Neuronal stem cell (in vitro differentiated cells): ENCODE results near the gene SHISA2.

Experiments
- DNase-seq: peaks from one replicate; pipeline ENCODE4 v3.0.0-alpha.2; 2013; ENCODE audit warnings: low spot score
- H2AFZ ChIP-seq: one replicate; pipeline ENCODE4 v1.6.1; 2013; ENCODE audit warnings: mild to moderate bottlenecking, low read length, inconsistent platforms
- H2AK5ac ChIP-seq: 2 replicates; pipeline ENCODE4 v1.6.1; 2013; ENCODE audit warnings: low read depth, mild to moderate bottlenecking, inconsistent platforms, low read length, moderate library complexity, mixed read lengths
- H2BK120ac ChIP-seq: 2 replicates; pipeline ENCODE4 v1.6.1; 2013; ENCODE audit warnings: low read depth, mild to moderate bottlenecking, inconsistent platforms, low read length, moderate library complexity, mixed read lengths
- H2BK12ac ChIP-seq: one replicate; pipeline ENCODE4 v1.6.1; 2013; ENCODE audit warnings: low read length, inconsistent platforms
- H2BK15ac ChIP-seq: 2 replicates; pipeline ENCODE4 v1.6.1; 2013; ENCODE audit warnings: mild to moderate bottlenecking, low read length, inconsistent platforms, mixed read lengths
- H2BK5ac ChIP-seq: one replicate; pipeline ENCODE4 v1.6.1; 2013; ENCODE audit warnings: inconsistent platforms, mild to moderate bottlenecking, low read length, moderate library complexity
- H3K14ac ChIP-seq: one replicate; pipeline ENCODE4 v1.6.1; 2013; ENCODE audit warnings: low read length, inconsistent platforms
- H3K18ac ChIP-seq: 2 replicates; pipeline ENCODE4 v1.6.1; 2013; ENCODE audit warnings: low read length, inconsistent platforms
- H3K23ac ChIP-seq: 2 replicates; pipeline ENCODE4 v1.6.1; 2013; ENCODE audit warnings: low read depth, mild to moderate bottlenecking, mixed read lengths, low read length, inconsistent platforms; ENCODE audit not compliant: poor library complexity
- H3K27ac ChIP-seq: replicated peaks from 3 replicates; pipeline ENCODE4 v1.5.1; 2013; ENCODE audit warnings: low read length, inconsistent platforms
- H3K27me3 ChIP-seq, 3 experiments: 2 replicates each; pipeline ENCODE4 v1.6.1; 2013; ENCODE audit warnings: low read length in 3 of 3, mild to moderate bottlenecking in 2 of 3, inconsistent platforms in 1 of 3, low read depth in 1 of 3, mixed read lengths in 1 of 3, moderate library complexity in 1 of 3; ENCODE audit not compliant: control insufficient read depth in 3 of 3, insufficient read depth in 3 of 3
- H3K36me3 ChIP-seq, 2 donors: replicated peaks in 1 of 2; 2 replicates each; pipeline ENCODE4 v1.6.1; 2013; ENCODE audit warnings: low read length in 2 of 2; ENCODE audit not compliant: control insufficient read depth in 2 of 2, insufficient read depth in 2 of 2
- H3K4ac ChIP-seq: 2 replicates; pipeline ENCODE4 v1.6.1; 2013; ENCODE audit warnings: inconsistent platforms, mild to moderate bottlenecking, low read length, moderate library complexity
- H3K4me1 ChIP-seq, 2 donors: 1 replicate in 1 of 2; 2 replicates in 1 of 2; pipeline ENCODE4 v1.6.1; 2013; ENCODE audit warnings: low read length in 2 of 2, low read depth in 1 of 2; ENCODE audit not compliant: control insufficient read depth in 2 of 2, insufficient read depth in 1 of 2
- H3K4me2 ChIP-seq: one replicate; pipeline ENCODE4 v1.6.1; 2013; ENCODE audit warnings: mild to moderate bottlenecking, low read length, inconsistent platforms; ENCODE audit not compliant: insufficient read depth, poor library complexity, severe bottlenecking
- H3K4me3 ChIP-seq, 2 donors: 2 replicates each; pipeline ENCODE4 v1.5.1; 2013; ENCODE audit warnings: low read length in 2 of 2, mild to moderate bottlenecking in 2 of 2, inconsistent platforms in 1 of 2, moderate library complexity in 1 of 2
- H3K79me1 ChIP-seq: one replicate; pipeline ENCODE4 v1.6.1; 2013; ENCODE audit warnings: low read depth, mild to moderate bottlenecking, inconsistent platforms, low read length, moderate library complexity
- H3K9ac ChIP-seq: one replicate; pipeline ENCODE4 v1.6.1; 2013; ENCODE audit warnings: mild to moderate bottlenecking, low read depth, low read length, inconsistent platforms; ENCODE audit not compliant: poor library complexity
- H3K9me3 ChIP-seq, 2 donors: replicated peaks in 1 of 2; 2 replicates each; pipeline versions ENCODE3 to v1.6.1; 2013; ENCODE audit warnings: low read length in 2 of 2, mild to moderate bottlenecking in 2 of 2, inconsistent platforms in 1 of 2, low read depth in 1 of 2, mixed read lengths in 1 of 2, moderate library complexity in 1 of 2; ENCODE audit not compliant: control insufficient read depth in 2 of 2, insufficient read depth in 1 of 2
- H4K8ac ChIP-seq: one replicate; pipeline ENCODE4 v1.6.1; 2013; ENCODE audit warnings: low read depth, mild to moderate bottlenecking, inconsistent platforms, low read length, moderate library complexity
- H4K91ac ChIP-seq: one replicate; pipeline ENCODE4 v1.6.1; 2013; ENCODE audit warnings: low read length, low read depth, mild to moderate bottlenecking, inconsistent platforms; ENCODE audit not compliant: poor library complexity
- WGBS, 2 donors: extraction: QIAGEN DNeasy Blood & Tissue Kit; methylation state at CpG; one replicate each; pipeline ENCODE4 v1.1.7; 2013; ENCODE audit warnings: missing lambda C conversion rate in 2 of 2, mixed read lengths in 1 of 2; ENCODE audit not compliant: insufficient read length in 2 of 2, insufficient replicate concordance in 1 of 2; ENCODE audit errors: extremely low coverage in 2 of 2; 5-methylcytosine and 5-hydroxymethylcytosine counted together

The SHISA2 gene

DNA sequence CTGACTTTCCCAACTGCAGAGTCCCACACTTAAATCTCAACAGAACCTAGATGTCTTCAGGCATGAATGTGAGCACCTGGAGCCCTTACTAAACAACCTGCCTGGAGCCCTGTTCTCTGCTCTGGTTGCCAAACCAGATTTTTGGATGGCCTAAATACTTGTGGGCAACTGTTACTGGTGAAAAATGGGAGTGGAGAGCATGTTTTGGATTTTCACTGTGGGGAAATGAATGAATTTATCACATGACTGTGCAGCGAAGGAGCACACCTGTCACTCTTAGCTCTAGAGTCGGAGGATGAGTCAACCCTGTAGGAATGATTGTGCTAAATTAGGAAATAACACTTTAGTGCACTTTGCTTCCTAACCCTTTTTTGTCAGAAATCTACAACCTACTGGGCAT, 30.3 kb downstream of the SHISA2 start:
- H3K18ac ChIP-seq = no peak overlapping the region
- no peak overlapping the region for H4K91ac ChIP-seq
- no CpG with 5 or more reads among the region's 2 CpGs for WGBS, 2 donors
- H3K36me3 ChIP-seq = no peaks in the 10 kb centered on the region
- peaks cover 0 to 45% (median 0%) of the 10 kb centered on the region in 3 experiments for H3K27me3 ChIP-seq
- H4K8ac ChIP-seq = no peak overlapping the region
- H3K9me3 ChIP-seq = no peaks in the 10 kb centered on the region
- H2AK5ac ChIP-seq = no peak overlapping the region
- H2BK120ac ChIP-seq = no peak overlapping the region
- no peak overlapping the region for H2AFZ ChIP-seq
- no peak overlapping the region for H3K4me2 ChIP-seq
- no peak overlapping the region for H3K4ac ChIP-seq
- H3K14ac ChIP-seq = no peak overlapping the region
- H3K4me3 ChIP-seq = no peak overlapping the region
- peaks cover 0 to 20% of the 10 kb centered on the region in 2 donors for H3K4me1 ChIP-seq
- no peaks in the 10 kb centered on the region for H3K79me1 ChIP-seq
- H3K9ac ChIP-seq = no peak overlapping the region
- H3K27ac ChIP-seq = no peak overlapping the region
- no peak for DNase-seq
- no peak overlapping the region for H3K23ac ChIP-seq
- H2BK5ac ChIP-seq = no peak overlapping the region
- H2BK15ac ChIP-seq = no peak overlapping the region
- H2BK12ac ChIP-seq = no peak overlapping the region

DNA sequence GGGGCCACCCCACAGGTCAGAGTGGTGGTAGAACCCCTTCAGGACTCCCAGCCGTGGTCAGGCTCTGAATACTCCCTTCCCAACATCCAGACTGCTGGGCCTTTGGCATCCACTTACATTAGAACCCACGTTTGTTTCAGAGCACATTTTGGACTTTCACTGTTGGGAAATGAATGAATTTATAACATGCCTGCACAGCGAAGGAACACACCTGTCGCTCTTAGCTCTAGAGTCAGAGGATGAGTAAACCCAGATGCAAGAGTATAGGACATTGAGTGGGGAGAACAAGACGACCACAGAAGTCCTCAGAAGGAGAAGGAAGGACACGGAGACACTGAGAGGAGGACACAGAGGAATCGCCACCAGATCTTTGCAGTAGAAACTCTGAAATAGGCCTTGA, 30.9 kb downstream of the SHISA2 start:
- H2BK5ac ChIP-seq = no peak overlapping the region
- no peaks in the 10 kb centered on the region for H3K36me3 ChIP-seq
- no peak overlapping the region for H3K4me3 ChIP-seq
- peaks cover 0 to 13% of the 10 kb centered on the region in 2 donors for H3K4me1 ChIP-seq
- H3K4me2 ChIP-seq = no peak overlapping the region
- no peak for DNase-seq
- no peaks in the 10 kb centered on the region for H3K79me1 ChIP-seq
- no peak overlapping the region for H2BK15ac ChIP-seq
- H3K4ac ChIP-seq = no peak overlapping the region
- H3K9ac ChIP-seq = no peak overlapping the region
- no peaks in the 10 kb centered on the region for H3K9me3 ChIP-seq
- H4K8ac ChIP-seq = no peak overlapping the region
- no CpG with 5 or more reads among the region's 7 CpGs for WGBS, 2 donors
- H2AFZ ChIP-seq = no peak overlapping the region
- no peak overlapping the region for H3K27ac ChIP-seq
- H3K23ac ChIP-seq = no peak overlapping the region
- no peak overlapping the region for H3K14ac ChIP-seq
- peaks cover 0 to 45% (median 0%) of the 10 kb centered on the region in 3 experiments for H3K27me3 ChIP-seq
- no peak overlapping the region for H2BK120ac ChIP-seq
- H4K91ac ChIP-seq = no peak overlapping the region
- H2BK12ac ChIP-seq = no peak overlapping the region
- no peak overlapping the region for H3K18ac ChIP-seq
- H2AK5ac ChIP-seq = no peak overlapping the region

DNA sequence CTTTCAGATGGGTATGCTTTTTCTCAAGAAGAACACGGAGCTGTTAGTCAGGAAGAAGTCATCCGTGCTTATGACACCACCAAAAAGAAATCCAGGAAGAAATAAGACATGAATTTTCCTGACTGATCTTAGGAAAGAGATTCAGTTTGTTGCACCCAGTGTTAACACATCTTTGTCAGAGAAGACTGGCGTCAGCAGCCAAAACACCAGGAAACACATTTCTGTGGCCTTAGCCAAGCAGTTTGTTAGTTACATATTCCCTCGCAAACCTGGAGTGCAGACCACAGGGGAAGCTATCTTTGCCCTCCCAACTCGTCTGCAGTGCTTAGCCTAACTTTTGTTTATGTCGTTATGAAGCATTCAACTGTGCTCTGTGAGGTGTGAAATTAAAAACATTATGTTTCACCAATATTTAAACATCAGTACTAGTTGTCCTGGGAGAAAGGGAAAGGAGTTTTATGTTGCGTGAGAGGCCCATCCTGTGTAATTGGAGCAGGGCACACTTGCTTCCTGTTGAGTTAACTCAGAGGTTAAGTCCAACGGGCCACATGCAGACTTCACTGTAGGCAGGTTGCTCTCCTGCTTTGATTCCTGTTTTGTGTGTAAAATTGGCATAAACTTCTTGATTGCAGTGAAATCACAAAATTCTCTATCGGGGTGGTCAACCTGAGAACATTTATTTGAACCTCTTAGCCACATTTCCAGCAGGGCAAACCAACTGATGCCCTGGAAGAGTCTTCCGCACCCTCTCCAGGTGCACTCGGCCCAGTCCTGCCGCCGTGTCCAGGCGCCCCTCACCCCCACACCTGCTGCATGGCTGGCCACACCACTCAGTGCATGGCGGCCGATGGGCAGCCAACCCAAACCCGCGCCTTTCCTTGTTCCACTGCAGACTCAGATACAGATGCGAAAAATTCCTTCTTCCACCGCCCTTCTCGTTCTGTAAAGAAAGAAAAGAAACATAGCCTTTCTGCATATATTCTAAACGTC, 31.6 kb downstream of the SHISA2 start:
- no peak overlapping the region for H3K18ac ChIP-seq
- no peak overlapping the region for H3K4me2 ChIP-seq
- peaks cover 0 to 10% of the 10 kb centered on the region in 2 donors for H3K4me1 ChIP-seq
- no peak overlapping the region for H2BK15ac ChIP-seq
- no peak overlapping the region for H4K91ac ChIP-seq
- H3K4ac ChIP-seq = no peak overlapping the region
- no peak overlapping the region for H2BK120ac ChIP-seq
- no peaks in the 10 kb centered on the region for H3K79me1 ChIP-seq
- no peak overlapping the region for H2AFZ ChIP-seq
- H3K27ac ChIP-seq = no peak overlapping the region
- no peak overlapping the region for H3K14ac ChIP-seq
- no peaks in the 10 kb centered on the region for H3K9me3 ChIP-seq
- H3K36me3 ChIP-seq = no peaks in the 10 kb centered on the region
- H2BK12ac ChIP-seq = no peak overlapping the region
- no peak overlapping the region for H4K8ac ChIP-seq
- no peak overlapping the region for H3K23ac ChIP-seq
- no peak overlapping the region for H3K9ac ChIP-seq
- no peak overlapping the region for H2BK5ac ChIP-seq
- WGBS, 2 donors = no CpG with 5 or more reads among the region's 22 CpGs
- H3K4me3 ChIP-seq = no peak overlapping the region
- DNase-seq = no peak
- peaks cover 0 to 43% (median 0%) of the 10 kb centered on the region in 3 experiments for H3K27me3 ChIP-seq
- H2AK5ac ChIP-seq = no peak overlapping the region

DNA sequence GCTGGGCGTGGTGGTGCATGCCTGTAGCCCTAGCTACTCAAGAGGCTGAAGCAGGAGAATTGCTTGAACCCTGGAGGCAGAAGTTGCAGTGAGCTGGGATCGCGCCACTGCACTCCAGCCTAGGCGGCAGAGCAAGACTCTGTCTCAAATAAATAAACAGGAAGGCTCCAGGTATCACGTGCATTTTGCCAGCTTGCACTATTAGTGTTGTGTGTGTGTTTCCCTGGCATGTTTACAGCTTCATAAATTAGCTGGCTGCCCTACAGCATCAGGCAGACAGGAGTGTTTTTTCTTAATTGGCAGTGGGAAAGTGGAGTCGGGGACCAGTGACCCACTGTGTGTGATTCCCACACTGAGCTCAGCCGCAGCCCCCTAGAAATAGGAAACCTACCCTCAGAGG, 32.6 kb downstream of the SHISA2 start:
- Histone ChIP-seq H3K36me3 (no peaks in the 10 kb centered on the region), H3K18ac (no peak overlapping the region), H3K9me3 (no peaks in the 10 kb centered on the region), H3K9ac (no peak overlapping the region), H3K4me3 (no peak overlapping the region), H2BK15ac (no peak overlapping the region), H3K14ac (no peak overlapping the region), H2AFZ (no peak overlapping the region), H2AK5ac (no peak overlapping the region), H3K23ac (no peak overlapping the region), H3K27me3 (peaks cover 0 to 36% (median 0%) of the 10 kb centered on the region in 3 experiments), H3K4ac (no peak overlapping the region), H4K91ac (no peak overlapping the region), H2BK120ac (no peak overlapping the region), H3K79me1 (no peaks in the 10 kb centered on the region), H4K8ac (no peak overlapping the region), H3K4me2 (no peak overlapping the region), H2BK5ac (no peak overlapping the region), H3K27ac (no peak overlapping the region), H3K4me1 (peaks cover 0 to 10% of the 10 kb centered on the region in 2 donors), H2BK12ac (no peak overlapping the region)
- no CpG with 5 or more reads among the region's 7 CpGs for WGBS, 2 donors
- DNase-seq = no peak
